ENCODE data around the gene TOP1.
"Not testable (repeated sequence)": the region's sequence is repeated elsewhere in the genome, so short reads cannot be mapped to it uniquely, and the experiment has no call there.

Gene TOP1

GRCh38 chr20:41132388-41132775 lies 103.8 kb downstream of the TOP1 start:
- Mint-ChIP-seq H3K27ac (peak overlapping the region; percentile 59), H3K4me1 (peaks cover 48% of the 10 kb centered on the region)
- H3K9me3 Mint-ChIP-seq, H3K27me3 Mint-ChIP-seq, H3K36me3 Mint-ChIP-seq, ATAC-seq, H3K4me3 Mint-ChIP-seq: not testable (repeated sequence)

GRCh38 chr20:41133709-41134361 lies 105.2 kb downstream of the TOP1 start:
- no peak overlapping the region for H3K4me3 Mint-ChIP-seq
- peaks cover 57% of the 10 kb centered on the region for H3K4me1 Mint-ChIP-seq
- no peaks in the 10 kb centered on the region for H3K9me3 Mint-ChIP-seq
- H3K27ac Mint-ChIP-seq = peak overlapping the region; percentile 75
- no peaks in the 10 kb centered on the region for H3K36me3 Mint-ChIP-seq
- H3K27me3 Mint-ChIP-seq = no peaks in the 10 kb centered on the region
- ATAC-seq = peak; percentile 47

GRCh38 chr20:41134362-41135186 lies 106.0 kb downstream of the TOP1 start:
- Mint-ChIP-seq H3K27me3 (no peaks in the 10 kb centered on the region), H3K9me3 (no peaks in the 10 kb centered on the region), H3K4me1 (peaks cover 65% of the 10 kb centered on the region), H3K36me3 (no peaks in the 10 kb centered on the region), H3K27ac (peak overlapping the region; percentile 75), H3K4me3 (no peak overlapping the region)
- no peak for ATAC-seq

- Mint-ChIP-seq H3K27me3 (no peaks in the 10 kb centered on the region), H3K9me3 (no peaks in the 10 kb centered on the region), H3K27ac (peak overlapping the region; percentile 75), H3K36me3 (no peaks in the 10 kb centered on the region), H3K4me1 (peaks cover 73% of the 10 kb centered on the region), H3K4me3 (peak overlapping the region; percentile 79)
- ATAC-seq = no peak
Observed at GRCh38 chr20:41135187-41135887, 106.7 kb downstream of the TOP1 start.

DNA sequence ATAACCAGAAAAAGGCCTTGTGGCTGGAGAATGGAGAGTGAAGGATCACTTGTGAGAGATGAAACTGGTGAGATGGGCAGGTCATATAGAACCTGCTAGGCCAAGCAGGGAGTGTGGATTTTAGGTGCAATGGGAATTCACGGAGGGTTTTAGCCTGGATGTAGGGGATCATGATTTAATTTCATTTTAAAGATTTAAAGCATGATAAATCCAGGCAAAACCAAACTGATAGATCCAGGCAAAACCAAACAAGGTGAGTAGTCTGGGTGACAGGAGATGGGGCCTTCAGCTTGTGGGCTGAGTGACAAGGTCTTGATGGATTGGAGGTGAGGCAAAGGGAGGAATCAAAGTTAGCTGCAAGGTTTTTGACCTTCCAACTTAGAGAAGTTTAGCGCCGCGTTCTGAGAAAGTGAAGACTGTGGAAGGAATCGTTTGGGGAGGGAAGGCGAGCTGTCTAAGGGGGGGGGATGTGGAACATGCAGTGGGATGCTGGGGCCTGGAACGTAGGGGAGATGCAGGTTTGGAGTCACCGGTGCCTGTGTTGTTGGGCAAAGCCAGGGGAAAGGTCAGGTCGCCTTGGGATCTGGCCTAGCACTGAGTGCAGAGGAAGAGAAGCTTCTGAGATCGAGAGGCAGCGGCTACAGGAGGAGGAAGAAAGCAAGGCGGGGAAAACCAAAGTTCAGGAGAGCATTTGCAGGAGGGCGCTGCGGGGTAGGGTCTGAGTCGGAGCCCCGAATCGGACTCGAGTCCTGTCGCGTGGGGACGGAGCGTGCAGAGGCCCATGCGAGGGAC lies 107.5 kb downstream of the TOP1 start:
- no peaks in the 10 kb centered on the region for H3K27me3 Mint-ChIP-seq
- peaks cover 79% of the 10 kb centered on the region for H3K4me1 Mint-ChIP-seq
- no peaks in the 10 kb centered on the region for H3K9me3 Mint-ChIP-seq
- H3K27ac Mint-ChIP-seq = peak overlapping the region; percentile 75
- no peak for ATAC-seq
- no peaks in the 10 kb centered on the region for H3K36me3 Mint-ChIP-seq
- peak overlapping the region; percentile 79 for H3K4me3 Mint-ChIP-seq

DNA sequence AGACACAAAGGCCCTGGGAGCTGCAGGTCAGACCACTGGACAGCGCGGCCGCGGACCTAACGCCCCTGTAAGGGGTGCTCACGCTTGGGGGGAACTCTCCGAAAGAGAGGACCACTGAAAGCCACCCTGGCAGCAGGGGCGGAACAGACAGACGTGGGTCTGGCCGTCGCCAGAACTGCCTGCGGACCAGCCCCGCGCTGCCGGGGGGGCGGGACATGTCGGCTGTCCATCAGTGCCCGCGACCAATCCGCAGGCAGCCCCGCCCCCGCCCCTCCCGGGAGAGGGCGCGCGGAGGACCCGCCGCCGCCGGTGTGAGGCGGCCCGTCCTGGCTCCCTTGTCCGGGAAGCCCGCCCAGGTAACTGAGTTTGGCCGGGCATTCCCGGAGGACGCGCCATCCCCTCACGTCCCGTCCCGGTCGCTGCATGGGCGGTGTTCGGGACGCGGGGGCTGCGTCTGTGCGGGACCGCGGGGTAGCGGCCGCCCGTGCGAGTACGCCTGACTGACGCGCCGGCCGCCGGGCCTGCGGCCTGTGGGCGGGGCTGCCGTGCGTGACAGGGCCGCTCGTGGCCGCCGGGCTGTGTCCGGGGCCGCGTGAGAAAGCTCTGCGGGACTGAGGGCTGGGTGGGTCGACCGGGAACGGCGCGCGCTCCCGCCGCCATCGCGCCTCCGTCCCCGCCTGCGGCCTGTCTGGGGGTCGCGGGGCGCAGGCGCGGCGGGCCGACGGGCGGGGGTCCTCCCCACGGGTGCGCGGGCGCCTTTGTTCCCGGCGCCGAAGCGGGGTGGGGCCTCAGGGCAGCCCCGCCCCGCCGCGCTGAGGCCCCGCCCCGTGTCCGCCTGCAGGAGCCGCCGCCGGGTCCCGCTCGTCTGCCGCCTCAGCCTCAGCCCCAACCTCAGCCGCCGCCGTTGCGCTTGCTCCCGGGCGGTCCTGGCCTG lies 108.3 kb downstream of the TOP1 start, which contains the start of gene PLCG1:
Gene PLCG1, plus strand, starts transcription at position 864 of the 934 bp plus-strand sequence. CDS start 99 bp downstream, outside the sequence.
- ATAC-seq = peak; percentile 85
- H3K27me3 Mint-ChIP-seq = no peaks in the 10 kb centered on the region
- H3K27ac Mint-ChIP-seq = peak within 1 kb of the TSS; percentile 75
- peaks cover 79% of the 10 kb centered on the region for H3K4me1 Mint-ChIP-seq
- H3K9me3 Mint-ChIP-seq = no peaks in the 10 kb centered on the region
- no peaks in the 10 kb centered on the region for H3K36me3 Mint-ChIP-seq
- peak within 1 kb of the TSS; percentile 79 for H3K4me3 Mint-ChIP-seq

GRCh38 chr20:41137614-41138474 lies 109.2 kb downstream of the TOP1 start:
- Mint-ChIP-seq H3K4me1 (peaks cover 86% of the 10 kb centered on the region), H3K36me3 (no peaks in the 10 kb centered on the region), H3K27ac (peak overlapping the region; percentile 67), H3K27me3 (no peaks in the 10 kb centered on the region), H3K4me3 (peak overlapping the region; percentile 79), H3K9me3 (no peaks in the 10 kb centered on the region)
- peak; percentile 55 for ATAC-seq

DNA sequence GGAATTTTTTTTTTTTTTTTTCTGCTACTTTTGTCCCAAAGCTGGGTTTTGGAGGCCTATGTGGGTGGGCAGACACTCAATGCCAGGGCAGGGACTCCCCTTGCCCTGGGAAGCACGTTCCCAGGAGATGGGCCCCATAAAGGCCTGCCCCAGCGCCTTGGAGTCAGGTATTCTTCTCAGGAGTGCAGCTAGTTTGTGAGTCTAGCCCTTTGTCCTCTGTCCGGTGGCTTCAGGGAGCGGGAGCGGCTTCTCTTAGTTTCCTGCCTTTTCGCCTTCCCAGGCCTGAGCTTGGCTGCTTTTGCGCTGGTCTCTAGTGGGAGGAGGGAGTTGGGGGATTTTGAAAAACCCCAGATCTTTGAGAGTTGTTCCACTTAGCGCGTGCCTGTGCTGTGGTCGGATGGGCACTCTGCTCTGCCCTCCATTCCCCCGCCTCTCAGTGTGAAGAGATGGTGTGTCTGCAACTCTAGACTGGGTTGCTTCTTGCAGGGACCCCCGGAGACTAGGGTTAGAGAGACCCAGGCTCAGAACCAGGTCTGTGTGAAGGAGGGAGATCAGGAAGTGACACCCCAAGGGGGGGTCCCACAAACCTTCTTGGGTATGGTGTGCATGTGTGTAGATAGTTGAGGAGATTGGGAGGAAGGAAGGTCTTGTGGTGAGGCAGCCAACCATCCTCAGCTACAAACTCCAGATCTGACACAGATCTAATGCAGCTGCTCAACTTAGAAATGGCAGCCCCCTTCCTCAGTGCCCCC lies 110.0 kb downstream of the TOP1 start:
- H3K9me3 Mint-ChIP-seq = no peaks in the 10 kb centered on the region
- peak overlapping the region; percentile 79 for H3K4me3 Mint-ChIP-seq
- peak; percentile 1 for ATAC-seq
- peaks cover 88% of the 10 kb centered on the region for H3K4me1 Mint-ChIP-seq
- no peaks in the 10 kb centered on the region for H3K36me3 Mint-ChIP-seq
- peak overlapping the region; percentile 67 for H3K27ac Mint-ChIP-seq
- no peaks in the 10 kb centered on the region for H3K27me3 Mint-ChIP-seq

DNA sequence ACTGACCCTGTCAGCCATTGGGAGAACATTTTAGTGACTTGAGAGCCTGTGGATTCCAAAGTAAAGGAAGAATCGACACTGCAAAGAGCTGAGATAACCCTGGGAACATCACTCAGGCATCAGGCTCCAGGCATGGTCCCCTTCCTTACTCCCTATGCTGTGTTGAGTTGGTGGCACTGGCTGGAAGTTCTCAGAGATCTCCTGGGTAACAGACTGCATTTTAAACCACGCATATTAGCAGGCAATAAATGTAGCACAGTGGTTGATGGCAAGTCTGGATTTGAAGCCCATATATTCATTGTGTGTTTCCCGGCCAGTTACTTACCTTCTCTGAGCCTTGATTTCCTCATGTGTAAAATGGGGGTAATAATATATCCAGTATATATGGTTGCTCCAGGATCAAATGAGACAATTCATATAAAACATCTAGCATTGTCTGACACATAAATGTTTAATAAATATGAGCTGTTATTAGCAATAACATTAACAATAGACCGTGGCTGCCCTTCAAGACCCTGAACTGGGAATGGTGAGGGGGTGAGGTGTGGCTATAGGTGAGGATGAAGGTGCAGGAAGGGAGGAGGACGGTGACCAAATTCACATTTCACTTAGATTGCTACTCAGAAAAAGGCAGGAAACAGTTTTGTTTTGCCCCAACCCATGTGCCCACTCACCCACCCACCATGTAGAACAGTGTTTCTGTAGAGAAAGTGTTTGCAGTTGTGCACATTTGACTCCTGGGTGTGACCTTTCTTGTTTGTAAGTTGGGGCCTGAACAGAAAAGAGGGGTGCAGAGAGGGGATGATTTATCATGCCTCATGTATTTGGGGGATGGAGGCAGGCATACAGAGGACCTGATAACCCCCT lies 110.8 kb downstream of the TOP1 start:
- Mint-ChIP-seq H3K4me1 (peaks cover 80% of the 10 kb centered on the region), H3K27ac (peak overlapping the region; percentile 67), H3K27me3 (no peaks in the 10 kb centered on the region), H3K9me3 (no peaks in the 10 kb centered on the region), H3K36me3 (no peaks in the 10 kb centered on the region), H3K4me3 (peak overlapping the region; percentile 79)
- no peak for ATAC-seq

DNA sequence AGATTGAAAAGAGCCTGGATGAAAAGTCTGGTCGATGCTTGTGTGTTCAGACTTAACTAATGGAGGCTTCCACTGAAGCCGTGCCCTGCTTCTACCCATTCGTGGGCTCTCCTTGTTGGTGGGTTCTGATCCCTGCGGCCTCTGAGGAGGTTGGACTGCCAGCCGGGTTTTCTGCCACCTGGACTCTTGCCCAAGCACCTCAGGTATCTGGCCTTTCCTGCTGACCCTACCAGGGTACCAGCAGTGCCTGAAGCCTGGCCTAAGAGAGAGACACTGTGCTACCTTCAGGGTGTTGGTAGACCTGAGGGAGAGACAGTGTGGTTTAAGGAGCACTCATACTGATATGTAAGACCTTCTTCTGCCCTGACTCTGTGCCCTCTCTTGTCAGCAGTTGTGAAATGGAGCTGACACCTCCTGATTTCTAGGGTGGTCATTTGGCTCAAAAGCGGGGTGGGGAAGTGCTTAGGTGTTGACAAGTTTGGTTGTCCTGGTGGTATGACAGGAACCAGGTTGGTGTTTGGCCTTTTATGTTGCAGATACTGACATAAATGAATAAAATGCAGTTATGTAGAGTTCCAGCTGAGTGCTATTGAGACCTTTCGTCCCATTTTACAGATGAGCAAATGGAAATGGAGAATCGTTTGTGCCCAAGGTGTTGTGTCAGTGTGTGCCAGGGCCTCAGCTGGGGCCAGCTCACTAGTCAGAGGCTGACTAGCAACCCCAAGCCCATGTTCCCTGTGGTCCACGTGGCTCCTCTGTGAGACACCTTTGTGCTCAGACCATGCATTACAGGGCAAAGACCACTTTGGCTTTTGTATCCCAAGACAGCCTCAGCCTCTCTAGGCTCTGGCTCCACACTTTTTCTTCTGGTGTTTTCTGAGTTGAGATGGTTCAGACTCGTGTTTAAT lies 111.9 kb downstream of the TOP1 start:
- Mint-ChIP-seq H3K9me3 (no peaks in the 10 kb centered on the region), H3K27ac (peak overlapping the region; percentile 67), H3K4me3 (no peak overlapping the region), H3K4me1 (peaks cover 78% of the 10 kb centered on the region), H3K27me3 (no peaks in the 10 kb centered on the region), H3K36me3 (no peaks in the 10 kb centered on the region)
- ATAC-seq = no peak

DNA sequence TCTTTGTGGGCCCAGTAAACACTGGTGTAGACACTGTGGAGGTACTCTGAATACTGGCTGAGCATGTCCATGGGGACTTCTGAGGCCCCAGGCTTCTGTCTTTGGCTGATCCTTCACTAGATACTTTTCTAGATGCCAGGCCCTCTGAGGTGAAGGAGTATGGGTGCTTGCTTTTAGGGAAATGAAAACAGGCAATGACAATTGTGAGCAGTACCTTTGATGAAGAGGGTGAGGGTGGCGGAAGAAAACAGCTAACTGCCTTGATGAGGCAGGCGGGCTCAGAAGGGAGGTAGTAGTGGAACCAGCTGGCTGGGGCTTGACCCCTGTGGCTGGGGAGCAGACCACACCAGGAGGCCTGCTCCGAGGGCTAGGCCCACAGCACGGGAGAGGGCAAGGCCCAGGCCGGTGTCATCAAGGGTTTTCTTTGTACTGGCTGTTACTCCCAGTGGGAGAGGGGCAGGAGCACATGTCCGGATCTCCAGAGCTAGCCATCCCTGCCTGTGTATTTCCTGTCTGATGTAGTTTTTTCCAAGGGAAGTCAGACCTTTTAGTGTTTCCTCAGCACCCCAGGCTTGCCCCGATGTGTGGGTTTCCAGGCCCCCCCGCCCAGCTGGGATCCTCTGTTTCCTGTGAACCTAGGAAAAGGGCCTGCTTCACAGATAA lies 112.7 kb downstream of the TOP1 start:
- ATAC-seq = no peak
- Mint-ChIP-seq H3K4me1 (peaks cover 78% of the 10 kb centered on the region), H3K27me3 (no peaks in the 10 kb centered on the region), H3K9me3 (no peaks in the 10 kb centered on the region), H3K36me3 (peaks cover 1% of the 10 kb centered on the region), H3K27ac (peak overlapping the region; percentile 67), H3K4me3 (no peak overlapping the region)
